HFFc6 (cell line): ENCODE data around the gene CNOT1. TPM values are rescaled to one million over a fixed set of nuclear protein-coding genes. Genes with fewer than 3 reads are reported as not detected.

Experiments used
- DNase-seq: peaks from one replicate; pipeline ENCODE4 v3.0.0-alpha.2; 2018
- H3K27ac Mint-ChIP-seq: 2 replicates; pipeline ENCODE4 v1.8.0; 2020; ENCODE audit warnings: mild to moderate bottlenecking, mixed read lengths
- H3K27me3 Mint-ChIP-seq: 2 replicates; pipeline ENCODE4 v1.8.0; 2021; ENCODE audit warnings: mild to moderate bottlenecking, moderate library complexity, mixed read lengths; ENCODE audit not compliant: insufficient read depth
- H3K36me3 Mint-ChIP-seq: 2 replicates; pipeline ENCODE4 v1.8.0; 2021; ENCODE audit warnings: low read depth, mixed read lengths
- H3K4me1 Mint-ChIP-seq: 2 replicates; pipeline ENCODE4 v1.8.0; 2020; ENCODE audit warnings: low read depth, mixed read lengths
- H3K4me3 Mint-ChIP-seq: 2 replicates; pipeline ENCODE4 v1.8.0; 2020; ENCODE audit warnings: mild to moderate bottlenecking, moderate library complexity, mixed read lengths
- H3K9me3 Mint-ChIP-seq: 2 replicates; pipeline ENCODE4 v1.8.0; 2020; ENCODE audit warnings: mild to moderate bottlenecking, mixed read lengths
- CTCF ChIP-seq: fragments of 200-600 bp; sonication (generic); IDR thresholded peaks from 2 replicates; pipeline ENCODE4 v1.5.0; 2021; ENCODE audit warnings: antibody characterized with exemption, mild to moderate bottlenecking
- total RNA-seq, 6 experiments: library from RNA; stranded (reverse); fragmentation: NEBNext Ultra II Directional; extraction: Animal tissue kit (Norgen Biotek cat#: 25700); gene quantifications; 2 replicates in 1 of 6; 3 replicates in 5 of 6; pipeline ENCODE4 v1.2.3, GENCODE V29; 2021

Gene CNOT1
- total RNA-seq, 6 experiments from 2014 or later, result 114 to 139 (median 121) TPM

GRCh38 chr16:58487566-58488351 is 141.9 kb downstream of the CNOT1 start:
- Mint-ChIP-seq H3K36me3 (no peaks in the 10 kb centered on the region), H3K4me1 (no peaks in the 10 kb centered on the region), H3K4me3 (no peak overlapping the region), H3K27me3 (peaks cover 25% of the 10 kb centered on the region), H3K27ac (no peak overlapping the region), H3K9me3 (no peaks in the 10 kb centered on the region)
- DNase-seq, result peak; percentile 58
- peak; percentile 96 for TF ChIP-seq CTCF

DNA sequence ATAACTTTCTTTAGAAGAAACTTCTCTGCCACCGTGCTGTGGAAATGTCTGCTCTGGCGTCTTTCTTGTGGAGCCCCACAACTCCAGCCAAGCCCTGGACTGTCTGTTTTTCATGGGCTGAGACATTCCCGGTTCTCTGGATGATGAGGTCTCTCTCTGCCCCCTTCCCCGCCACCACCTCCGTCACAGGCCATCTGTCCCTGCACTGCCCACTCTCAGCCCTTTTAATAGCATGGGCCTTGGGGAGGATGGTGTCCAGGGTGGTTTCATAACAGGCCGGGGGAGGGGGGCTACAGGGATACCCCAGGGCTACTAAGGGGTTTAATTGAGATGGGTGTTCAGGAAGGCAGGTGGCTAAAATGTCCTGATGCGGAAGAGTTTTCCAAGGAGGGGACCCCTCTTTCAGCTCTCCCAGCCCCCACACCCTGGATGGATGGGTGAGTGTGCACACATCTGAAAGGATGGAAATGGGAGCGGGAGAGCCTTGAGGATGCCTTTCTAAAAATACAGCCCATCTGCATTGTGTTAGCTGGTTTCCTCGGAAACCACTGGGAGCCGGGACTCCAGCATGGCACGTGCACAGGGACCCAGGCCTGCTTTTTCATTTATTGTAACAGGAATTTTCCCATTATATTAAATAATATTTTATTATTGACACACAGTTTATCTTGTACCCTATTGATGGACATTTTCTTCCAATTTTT is 144.3 kb downstream of the CNOT1 start:
- no peak for DNase-seq

GRCh38 chr16:58481931-58482330 is 147.7 kb downstream of the CNOT1 start:
- no peak overlapping the region for H3K4me3 Mint-ChIP-seq
- H3K27ac Mint-ChIP-seq, result no peak overlapping the region
- H3K27me3 Mint-ChIP-seq, result peaks cover 29% of the 10 kb centered on the region
- no peak for TF ChIP-seq CTCF
- H3K4me1 Mint-ChIP-seq, result 0 out of 2 replicates have a peak, but pooled peaks cover 6% of the 10 kb centered on the region
- H3K36me3 Mint-ChIP-seq, result no peaks in the 10 kb centered on the region
- DNase-seq, result no peak
- H3K9me3 Mint-ChIP-seq, result no peaks in the 10 kb centered on the region

More for the DNA sequence above, 144.3 kb downstream of the CNOT1 start:
- H3K9me3 Mint-ChIP-seq, result no peaks in the 10 kb centered on the region
- 0 out of 2 replicates have a peak, but pooled peaks cover 6% of the 10 kb centered on the region for H3K4me1 Mint-ChIP-seq
- H3K36me3 Mint-ChIP-seq, result no peaks in the 10 kb centered on the region
- H3K27ac Mint-ChIP-seq, result no peak overlapping the region
- peaks cover 30% of the 10 kb centered on the region for H3K27me3 Mint-ChIP-seq
- no peak for TF ChIP-seq CTCF
- H3K4me3 Mint-ChIP-seq, result no peak overlapping the region

DNA sequence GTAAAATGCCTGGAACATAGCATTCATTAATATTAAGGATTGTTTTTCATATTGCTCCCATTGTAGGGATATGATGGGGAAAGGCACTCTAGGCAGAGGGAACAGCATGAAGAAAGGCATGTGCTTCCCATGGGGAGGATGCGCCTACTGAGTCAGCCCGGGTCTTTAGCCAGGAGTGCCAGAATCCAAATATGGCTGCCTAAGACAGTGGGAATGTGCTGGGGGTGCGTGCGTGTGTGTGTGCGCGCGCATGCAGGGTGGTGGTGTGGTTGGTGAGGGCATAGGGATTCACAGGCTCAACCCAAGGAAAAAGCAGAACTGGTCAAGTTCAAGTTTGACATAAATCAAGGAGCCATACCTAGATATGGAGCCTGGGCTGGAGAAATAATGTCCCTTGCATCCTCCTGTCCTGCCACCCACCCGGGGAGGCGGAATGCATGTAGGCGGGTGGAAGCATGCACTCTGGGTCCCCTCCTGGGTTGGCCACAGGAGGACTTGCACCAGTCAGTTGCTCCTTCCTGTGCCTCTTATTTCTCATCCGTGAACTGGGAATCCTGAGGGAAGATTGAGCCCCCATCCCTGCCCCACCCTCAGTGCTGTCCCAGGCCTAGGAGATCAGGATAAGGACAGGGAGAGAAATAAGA is 148.3 kb downstream of the CNOT1 start:
- H3K36me3 Mint-ChIP-seq, result no peaks in the 10 kb centered on the region
- DNase-seq, result no peak
- peaks cover 28% of the 10 kb centered on the region for H3K27me3 Mint-ChIP-seq
- H3K4me3 Mint-ChIP-seq, result no peak overlapping the region
- no peak for TF ChIP-seq CTCF
- no peaks in the 10 kb centered on the region for H3K9me3 Mint-ChIP-seq
- H3K27ac Mint-ChIP-seq, result no peak overlapping the region
- 0 out of 2 replicates have a peak, but pooled peaks cover 6% of the 10 kb centered on the region for H3K4me1 Mint-ChIP-seq

DNA sequence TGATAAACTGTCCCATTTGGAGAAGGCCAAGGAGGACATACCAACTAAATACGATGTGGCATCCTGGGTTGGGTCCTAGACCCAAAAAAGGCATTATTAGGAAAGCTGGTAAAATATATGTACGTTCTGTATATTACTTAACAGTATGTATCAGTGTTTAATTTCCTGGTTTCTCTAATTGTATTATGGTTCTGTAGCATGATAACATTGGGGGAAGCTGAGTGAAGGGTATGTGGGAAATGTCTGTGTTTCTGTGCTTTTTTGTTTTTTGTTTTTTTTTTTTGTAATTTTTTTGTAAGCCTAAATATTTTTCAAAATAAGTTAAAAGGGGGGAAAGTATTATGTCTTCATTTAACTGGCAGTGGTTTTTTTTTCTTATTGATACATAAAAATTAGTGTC is 151.2 kb downstream of the CNOT1 start:
- Mint-ChIP-seq H3K9me3 (no peaks in the 10 kb centered on the region), H3K4me3 (no peak overlapping the region), H3K36me3 (no peaks in the 10 kb centered on the region), H3K4me1 (0 out of 2 replicates have a peak, but pooled peaks cover 6% of the 10 kb centered on the region), H3K27ac (no peak overlapping the region), H3K27me3 (peaks cover 34% of the 10 kb centered on the region)
- TF ChIP-seq CTCF, result no peak
- no peak for DNase-seq
